KOPT-K1 (cell line): ENCODE data around the gene PHC2.

ENCODE experiments used
- H3K27ac ChIP-seq: fragments of 200-600 bp; sonication (generic); 2 replicates; pipeline ENCODE4 v1.5.1; 2016; ENCODE audit warnings: antibody characterized with exemption, mild to moderate bottlenecking, low read depth, low read length; ENCODE audit not compliant: poor library complexity, severe bottlenecking
- H3K36me3 ChIP-seq: fragments of 200-600 bp; sonication (generic); 2 replicates; pipeline ENCODE4 v1.5.1; 2017; ENCODE audit warnings: antibody characterized with exemption, mild to moderate bottlenecking, low read length, moderate library complexity; ENCODE audit not compliant: insufficient read depth
- H3K9me3 ChIP-seq: fragments of 200-600 bp; sonication (generic); 2 replicates; pipeline ENCODE4 v1.5.1; 2017; ENCODE audit warnings: antibody characterized with exemption, low read length, mild to moderate bottlenecking; ENCODE audit not compliant: insufficient read depth, poor library complexity, severe bottlenecking

The PHC2 gene

GRCh38 chr1:33338440-33339211 lies 92.3 kb downstream of the PHC2 start:
- Histone ChIP-seq H3K9me3 (no peaks in the 10 kb centered on the region), H3K27ac (no peak overlapping the region), H3K36me3 (peaks cover 50% of the 10 kb centered on the region)

DNA sequence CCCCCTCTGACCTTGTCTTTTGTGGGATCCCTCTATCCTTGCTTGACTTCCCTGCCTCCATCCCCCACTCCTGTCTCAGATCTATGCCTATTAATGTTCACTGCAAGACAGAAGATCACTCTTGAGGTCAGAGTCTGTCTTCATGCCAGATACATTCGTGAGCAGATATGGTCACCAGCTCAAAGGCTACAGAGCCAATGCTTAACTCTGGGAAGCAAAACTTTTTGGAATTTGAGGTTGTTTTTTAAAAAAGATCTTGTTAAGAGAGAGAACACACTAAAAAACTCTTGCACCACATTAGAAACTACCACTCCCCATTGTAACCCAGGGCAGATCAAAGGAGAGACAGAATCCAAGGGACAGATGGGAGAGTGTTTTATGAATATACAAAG lies 92.9 kb downstream of the PHC2 start:
- peaks cover 50% of the 10 kb centered on the region for H3K36me3 ChIP-seq

DNA sequence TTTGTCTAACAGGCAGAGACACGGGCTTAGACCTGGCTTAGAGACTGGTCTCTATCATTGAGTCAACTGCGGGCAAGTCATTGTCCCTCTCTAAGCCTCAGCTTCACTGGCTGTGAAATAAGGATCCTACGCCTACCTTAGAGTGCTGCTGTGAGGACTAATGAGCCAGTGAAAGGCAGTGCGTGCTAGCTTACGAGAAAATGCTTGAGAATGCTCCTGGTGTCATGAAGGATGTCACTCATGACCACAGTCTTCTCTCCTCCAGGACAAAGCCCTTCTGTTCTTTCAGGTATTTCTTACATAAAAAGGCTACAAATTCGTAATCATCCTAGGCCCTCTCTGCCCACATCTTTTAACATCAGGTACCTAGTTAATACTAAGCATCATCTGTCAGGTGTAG lies 93.5 kb downstream of the PHC2 start:
- no peaks in the 10 kb centered on the region for H3K9me3 ChIP-seq
- H3K27ac ChIP-seq, result no peak overlapping the region
- H3K36me3 ChIP-seq, result peaks cover 50% of the 10 kb centered on the region

More for the DNA sequence above, 92.9 kb downstream of the PHC2 start:
- H3K9me3 ChIP-seq, result no peaks in the 10 kb centered on the region
- no peak overlapping the region for H3K27ac ChIP-seq

- H3K36me3 ChIP-seq, result peaks cover 50% of the 10 kb centered on the region
- no peaks in the 10 kb centered on the region for H3K9me3 ChIP-seq
- no peak overlapping the region for H3K27ac ChIP-seq
Observed at GRCh38 chr1:33336580-33336979, 94.3 kb downstream of the PHC2 start.

DNA sequence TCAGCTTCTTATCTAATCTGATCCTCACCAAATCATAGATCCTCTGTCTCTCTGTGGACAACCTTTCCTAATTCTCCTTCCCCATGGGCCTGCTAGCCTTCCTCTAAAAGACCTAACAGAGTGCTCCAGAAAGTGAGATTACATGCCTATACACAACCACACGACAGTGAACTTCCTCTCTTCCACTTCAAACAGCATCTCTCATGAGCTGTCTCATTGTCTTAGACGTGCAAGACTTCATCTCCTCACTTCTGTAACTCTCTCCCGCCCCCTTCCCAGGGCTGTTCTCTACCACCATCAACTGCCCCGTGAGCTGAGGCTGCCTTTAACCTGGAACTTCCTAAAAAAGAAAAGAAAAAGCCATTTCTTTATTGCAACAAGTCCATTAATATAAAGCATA lies 95.9 kb downstream of the PHC2 start:
- no peak overlapping the region for H3K27ac ChIP-seq
- peaks cover 58% of the 10 kb centered on the region for H3K36me3 ChIP-seq
- H3K9me3 ChIP-seq, result no peaks in the 10 kb centered on the region

DNA sequence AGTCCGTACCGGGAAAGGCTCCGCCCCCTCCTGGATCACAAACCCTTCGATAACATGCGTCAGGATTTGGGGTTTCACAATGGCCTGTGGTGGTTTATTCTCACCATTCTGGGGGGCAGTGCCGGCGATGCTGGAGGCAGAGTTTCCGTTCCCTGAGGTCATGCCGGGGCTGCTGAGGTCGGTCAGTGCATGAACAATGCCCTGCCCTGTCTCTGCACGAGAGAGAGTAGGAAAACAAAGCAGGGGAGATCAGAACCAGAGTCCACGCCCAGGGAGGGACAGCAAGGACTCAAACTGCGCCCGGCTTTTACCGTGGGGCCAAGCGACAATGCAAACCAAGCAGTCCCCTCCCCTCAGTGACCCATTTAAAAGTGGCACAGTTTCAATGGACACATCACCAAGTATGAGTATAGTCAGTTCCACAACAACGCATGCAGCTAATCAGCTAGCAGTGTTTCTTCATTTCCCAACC lies 96.8 kb downstream of the PHC2 start:
- H3K27ac ChIP-seq, result no peak overlapping the region
- H3K36me3 ChIP-seq, result peaks cover 67% of the 10 kb centered on the region
- H3K9me3 ChIP-seq, result no peaks in the 10 kb centered on the region

DNA sequence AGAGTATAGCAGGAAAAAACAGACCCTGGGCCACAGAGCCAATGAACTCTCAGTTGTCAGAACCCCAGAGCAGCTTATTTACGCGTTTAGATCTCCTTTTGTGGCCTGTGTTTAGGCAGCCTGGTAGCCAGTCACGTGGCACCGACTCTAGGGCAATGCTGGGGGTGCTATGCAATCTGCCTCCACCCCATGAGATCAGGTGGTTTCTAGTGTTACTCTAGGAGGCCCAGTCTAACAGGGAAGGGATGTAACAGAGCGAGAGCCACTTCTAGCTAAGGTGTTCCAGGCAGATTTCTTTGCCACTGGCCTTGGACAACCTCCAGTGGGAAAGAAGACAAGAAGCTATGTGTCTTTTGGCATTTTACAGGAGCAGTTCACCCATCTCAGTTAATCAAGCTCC lies 98.0 kb downstream of the PHC2 start:
- Histone ChIP-seq H3K9me3 (no peaks in the 10 kb centered on the region), H3K36me3 (peaks cover 80% of the 10 kb centered on the region), H3K27ac (no peak overlapping the region)

- Histone ChIP-seq H3K27ac (no peak overlapping the region), H3K36me3 (peaks cover 83% of the 10 kb centered on the region), H3K9me3 (no peaks in the 10 kb centered on the region)
Observed at GRCh38 chr1:33332357-33332789, 98.5 kb downstream of the PHC2 start.

GRCh38 chr1:33331444-33332356 lies 99.2 kb downstream of the PHC2 start:
- H3K36me3 ChIP-seq, result peaks cover 88% of the 10 kb centered on the region
- no peaks in the 10 kb centered on the region for H3K9me3 ChIP-seq
- no peak overlapping the region for H3K27ac ChIP-seq

DNA sequence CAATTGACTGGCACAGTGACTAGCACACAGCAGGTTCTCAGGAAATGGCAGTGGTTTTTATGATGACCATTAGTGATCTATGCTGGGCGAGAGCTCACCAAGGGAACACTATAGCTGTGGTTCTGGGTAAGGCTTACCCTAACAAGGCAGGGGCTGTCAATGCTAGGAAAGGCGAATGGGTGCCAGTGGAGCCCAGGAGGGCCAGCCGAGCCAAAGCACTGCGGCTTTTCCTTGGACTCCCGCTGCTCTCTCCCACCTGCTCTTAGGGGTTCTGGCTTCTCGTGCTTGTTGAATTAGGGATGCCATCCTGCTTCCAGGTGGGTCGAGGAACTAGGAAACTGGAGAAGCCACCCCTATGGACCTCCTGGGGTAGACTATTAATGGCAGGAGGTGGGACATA lies 100.0 kb downstream of the PHC2 start:
- peaks cover 96% of the 10 kb centered on the region for H3K36me3 ChIP-seq
- no peaks in the 10 kb centered on the region for H3K9me3 ChIP-seq
- H3K27ac ChIP-seq, result no peak overlapping the region

DNA sequence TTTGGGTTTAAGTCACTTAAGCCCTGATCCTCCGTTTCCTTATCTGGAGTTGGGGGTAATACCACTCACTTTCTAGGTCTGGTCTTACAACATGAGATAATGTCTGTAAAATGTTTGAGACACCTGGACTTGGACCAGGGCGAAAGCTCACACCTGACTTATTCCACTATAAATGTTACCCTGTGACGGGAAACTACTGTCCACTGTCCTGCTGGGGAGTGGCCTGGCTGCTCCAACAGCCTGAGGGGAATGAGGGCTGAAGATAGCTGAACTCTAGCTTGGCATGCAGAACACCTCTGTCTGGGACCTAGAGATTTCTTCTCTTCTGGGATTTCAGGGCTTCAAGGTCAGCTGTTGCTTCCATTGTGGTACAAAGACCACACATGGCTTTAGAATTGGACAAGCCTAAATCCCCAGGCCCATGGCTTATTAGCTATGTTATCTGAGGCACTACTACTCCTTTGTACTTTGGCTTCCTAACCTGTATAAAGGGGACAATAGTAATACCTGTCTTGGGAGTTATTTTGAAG lies 100.5 kb downstream of the PHC2 start:
- Histone ChIP-seq H3K36me3 (peaks cover 100% of the 10 kb centered on the region), H3K27ac (no peak overlapping the region), H3K9me3 (no peaks in the 10 kb centered on the region)

DNA sequence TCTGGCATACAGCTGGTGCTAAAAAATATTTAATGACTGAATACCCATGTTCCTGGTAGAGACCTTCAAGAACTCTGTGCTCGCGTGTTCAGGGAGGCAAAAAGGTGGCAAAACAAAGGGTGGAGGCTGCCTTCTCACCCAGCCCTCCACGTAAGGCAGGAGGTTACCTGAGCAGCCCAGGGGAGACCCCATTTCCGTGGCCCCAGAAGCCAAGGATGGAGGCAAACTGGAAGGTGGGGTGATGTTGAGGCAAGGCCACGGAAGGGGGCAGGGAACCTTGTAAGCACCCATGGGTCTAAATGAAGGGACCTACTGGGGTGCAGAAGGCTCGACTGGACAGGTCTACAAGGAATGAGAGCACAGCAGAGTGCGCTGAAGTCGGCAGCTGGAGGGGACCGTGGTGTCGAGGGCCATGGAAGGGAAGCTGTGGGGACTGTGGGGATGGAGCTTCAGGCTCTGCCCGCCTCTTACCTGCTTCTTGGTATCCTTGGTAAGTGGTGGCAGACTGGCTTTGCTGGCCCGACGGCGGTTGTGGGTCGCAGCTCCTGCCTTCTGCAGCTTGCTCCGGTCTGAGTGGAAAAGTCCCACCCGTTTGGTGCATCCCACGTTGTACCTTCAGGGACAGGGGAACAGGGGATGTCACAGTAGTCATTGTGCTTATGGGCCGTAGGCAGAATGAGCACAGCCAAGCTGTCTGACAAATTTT lies 101.1 kb downstream of the PHC2 start:
- H3K36me3 ChIP-seq, result peaks cover 100% of the 10 kb centered on the region
- no peak overlapping the region for H3K27ac ChIP-seq
- H3K9me3 ChIP-seq, result no peaks in the 10 kb centered on the region

GRCh38 chr1:33328817-33329216 lies 102.1 kb downstream of the PHC2 start:
- Histone ChIP-seq H3K9me3 (no peaks in the 10 kb centered on the region), H3K36me3 (peaks cover 100% of the 10 kb centered on the region), H3K27ac (no peak overlapping the region)

DNA sequence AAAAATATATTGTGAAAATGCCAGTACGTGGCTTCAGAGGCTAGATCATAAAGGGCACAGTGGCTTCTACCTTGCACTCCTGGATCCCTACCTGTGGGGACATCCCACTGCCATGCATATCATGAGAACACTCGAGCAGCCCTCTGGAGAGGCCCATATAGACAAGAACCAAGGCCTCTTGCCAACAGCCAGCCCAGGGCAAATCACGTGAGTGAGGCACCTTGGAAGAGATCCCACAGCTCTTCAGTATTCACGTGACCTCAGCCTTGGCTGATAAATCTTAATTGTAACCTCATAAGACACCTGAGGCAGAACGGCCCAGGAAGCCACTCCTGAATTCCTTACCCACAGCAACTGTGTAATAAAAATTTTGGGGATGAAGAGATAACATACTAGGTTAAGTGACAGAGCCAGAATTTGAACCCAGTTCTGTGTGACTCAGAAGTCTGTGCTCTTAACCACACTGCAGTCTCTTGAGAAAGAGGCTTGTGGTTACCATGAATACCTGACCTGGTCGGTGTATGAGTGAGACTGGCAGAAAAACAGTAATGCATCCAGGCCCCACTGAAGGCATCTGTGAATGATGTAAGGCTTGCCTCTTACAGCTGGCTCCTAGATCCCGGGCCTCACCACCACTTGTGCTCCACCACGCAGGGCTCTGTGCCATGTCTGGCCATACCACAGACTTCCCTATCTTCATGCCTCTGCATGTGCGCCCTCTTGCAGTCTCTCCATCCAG lies 103.1 kb downstream of the PHC2 start:
- H3K27ac ChIP-seq, result no peak overlapping the region
- H3K36me3 ChIP-seq, result peaks cover 100% of the 10 kb centered on the region
- no peaks in the 10 kb centered on the region for H3K9me3 ChIP-seq
